Fibroblast of lung (primary cell): ENCODE results near the gene N4BP3. TPM values are rescaled to one million over a fixed set of nuclear protein-coding genes. Genes with fewer than 3 reads are reported as not detected.

Experiments
- DNase-seq, 2 donors: peaks; one replicate each; pipeline versions ENCODE4 v3.0.0 to v3.0.0-alpha.2; 2010; ENCODE audit warnings: low read depth in 2 of 2
- H2AFZ ChIP-seq: 2 replicates; pipeline ENCODE4 v1.5.1; 2012; ENCODE audit warnings: low read length, control low read depth, inconsistent platforms
- H3K27ac ChIP-seq: 2 replicates; pipeline ENCODE4 v1.5.1; 2011; ENCODE audit warnings: low read length, control low read depth; ENCODE audit not compliant: insufficient read depth
- H3K27me3 ChIP-seq: 2 replicates; pipeline ENCODE4 v1.5.1; 2011; ENCODE audit warnings: mild to moderate bottlenecking, low read length; ENCODE audit not compliant: control insufficient read depth, insufficient read depth
- H3K36me3 ChIP-seq: 2 replicates; pipeline ENCODE4 v1.5.1; 2011; ENCODE audit warnings: low read length; ENCODE audit not compliant: control insufficient read depth, insufficient read depth
- H3K4me1 ChIP-seq: 2 replicates; pipeline ENCODE4 v1.5.1; 2011; ENCODE audit warnings: low read length; ENCODE audit not compliant: control insufficient read depth, insufficient read depth; ENCODE audit errors: extremely low read depth
- H3K4me2 ChIP-seq: 2 replicates; pipeline ENCODE4 v1.5.1; 2011; ENCODE audit warnings: low read length, control low read depth; ENCODE audit not compliant: insufficient read depth; ENCODE audit errors: extremely low read depth
- H3K4me3 ChIP-seq, 4 experiments: fragments of 200-600 bp in 1 of 4; sonication (generic) in 1 of 4; replicated peaks in 1 of 4; 2 replicates each; pipeline ENCODE4 v1.5.1; 2011 to 2016; ENCODE audit warnings: low read length in 4 of 4, low read depth in 3 of 4, mild to moderate bottlenecking in 3 of 4, control low read depth in 2 of 4, inconsistent platforms in 1 of 4, mixed read lengths in 1 of 4; ENCODE audit not compliant: insufficient read depth in 1 of 4; ENCODE audit errors: control extremely low read depth in 1 of 4
- H3K79me2 ChIP-seq: 2 replicates; pipeline ENCODE4 v1.5.1; 2012; ENCODE audit warnings: mild to moderate bottlenecking, low read length, inconsistent platforms; ENCODE audit not compliant: control insufficient read depth, insufficient read depth
- H3K9ac ChIP-seq: 2 replicates; pipeline ENCODE4 v1.5.1; 2011; ENCODE audit warnings: mild to moderate bottlenecking, low read length, control low read depth; ENCODE audit not compliant: insufficient read depth
- H3K9me3 ChIP-seq: 2 replicates; pipeline ENCODE4 v1.5.1; 2012; ENCODE audit warnings: low read depth, low read length; ENCODE audit not compliant: control insufficient read depth, insufficient read depth
- H4K20me1 ChIP-seq: 2 replicates; pipeline ENCODE4 v1.5.1; 2011; ENCODE audit warnings: low read length; ENCODE audit not compliant: control insufficient read depth, insufficient read depth; ENCODE audit errors: extremely low read depth
- EZH2 ChIP-seq: IDR thresholded peaks from 2 replicates; pipeline ENCODE4 v1.5.1; 2012; ENCODE audit warnings: low read length, control low read depth, mild to moderate bottlenecking; ENCODE audit errors: missing control alignments
- polyA plus RNA-seq, 2 donors: library from polyadenylated mRNA; depleted of rRNA in 1 of 2; stranded (reverse) in 1 of 2; unstranded in 1 of 2; fragments of >200 nt; gene quantifications; 2 replicates each; pipeline ENCODE4 v1.2.1, GENCODE V29; 2011 to 2012; ENCODE audit warnings: missing spikeins in 1 of 2
- total RNA-seq: library from RNA; depleted of rRNA; stranded (reverse); fragments of >200 nt; gene quantifications from 2 replicates; pipeline ENCODE4 v1.2.1, GENCODE V29; 2014
- TF ChIP-seq, protein P1 (sequence below), 2 donors: IDR thresholded peaks in 1 of 2; conservative IDR thresholded peaks in 1 of 2; 1 replicate in 1 of 2; 2 replicates in 1 of 2; pipeline ENCODE4 v1.5.1; 2011 to 2012; ENCODE audit warnings: low read length in 2 of 2, control low read depth in 1 of 2, inconsistent platforms in 1 of 2, low read depth in 1 of 2, mild to moderate bottlenecking in 1 of 2

Gene N4BP3
- total and polyA plus RNA-seq, 2 donors (not counting 1 experiment from before 2014, with no cell fraction given) = 0.19 to 0.83 TPM

DNA sequence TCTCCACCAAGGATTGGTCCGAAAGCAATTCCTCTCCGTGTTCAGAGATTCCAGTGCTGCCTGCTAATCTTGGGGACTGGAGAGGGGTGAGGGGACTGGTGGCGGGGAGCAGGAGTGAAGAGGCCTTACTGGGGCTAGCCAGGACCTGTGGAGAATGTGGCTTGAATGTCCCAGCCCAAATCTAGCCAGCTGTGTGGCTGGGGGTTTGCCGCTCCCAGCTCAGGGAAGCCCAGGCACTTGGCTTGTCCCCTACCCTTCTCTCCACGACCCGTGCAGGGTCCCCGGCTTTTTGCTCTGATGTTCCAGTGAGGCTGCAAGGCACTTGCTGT lies 2.4 kb downstream of the N4BP3 start:
- TF ChIP-seq, protein P1, sequence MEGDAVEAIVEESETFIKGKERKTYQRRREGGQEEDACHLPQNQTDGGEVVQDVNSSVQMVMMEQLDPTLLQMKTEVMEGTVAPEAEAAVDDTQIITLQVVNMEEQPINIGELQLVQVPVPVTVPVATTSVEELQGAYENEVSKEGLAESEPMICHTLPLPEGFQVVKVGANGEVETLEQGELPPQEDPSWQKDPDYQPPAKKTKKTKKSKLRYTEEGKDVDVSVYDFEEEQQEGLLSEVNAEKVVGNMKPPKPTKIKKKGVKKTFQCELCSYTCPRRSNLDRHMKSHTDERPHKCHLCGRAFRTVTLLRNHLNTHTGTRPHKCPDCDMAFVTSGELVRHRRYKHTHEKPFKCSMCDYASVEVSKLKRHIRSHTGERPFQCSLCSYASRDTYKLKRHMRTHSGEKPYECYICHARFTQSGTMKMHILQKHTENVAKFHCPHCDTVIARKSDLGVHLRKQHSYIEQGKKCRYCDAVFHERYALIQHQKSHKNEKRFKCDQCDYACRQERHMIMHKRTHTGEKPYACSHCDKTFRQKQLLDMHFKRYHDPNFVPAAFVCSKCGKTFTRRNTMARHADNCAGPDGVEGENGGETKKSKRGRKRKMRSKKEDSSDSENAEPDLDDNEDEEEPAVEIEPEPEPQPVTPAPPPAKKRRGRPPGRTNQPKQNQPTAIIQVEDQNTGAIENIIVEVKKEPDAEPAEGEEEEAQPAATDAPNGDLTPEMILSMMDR (conservative IDR thresholded peaks at IDR 0.05 in 1 of 2, IDR thresholded peaks at IDR 0.05 in 1 of 2; ENCODE audit: low read depth in 1 of 2, low read length in 2 of 2) = no peak
- TF ChIP-seq EZH2 = no peak
- Histone ChIP-seq H3K4me3 (no peak overlapping the region), H3K4me2 (no peak overlapping the region), H3K27me3 (peaks cover 37% of the 10 kb centered on the region), H3K4me1 (no peaks in the 10 kb centered on the region), H3K27ac (no peak overlapping the region), H3K9me3 (no peaks in the 10 kb centered on the region), H3K9ac (no peak overlapping the region), H3K79me2 (no peaks in the 10 kb centered on the region), H4K20me1 (no peaks in the 10 kb centered on the region), H2AFZ (no peak overlapping the region), H3K36me3 (no peaks in the 10 kb centered on the region)
- DNase-seq = no peak

DNA sequence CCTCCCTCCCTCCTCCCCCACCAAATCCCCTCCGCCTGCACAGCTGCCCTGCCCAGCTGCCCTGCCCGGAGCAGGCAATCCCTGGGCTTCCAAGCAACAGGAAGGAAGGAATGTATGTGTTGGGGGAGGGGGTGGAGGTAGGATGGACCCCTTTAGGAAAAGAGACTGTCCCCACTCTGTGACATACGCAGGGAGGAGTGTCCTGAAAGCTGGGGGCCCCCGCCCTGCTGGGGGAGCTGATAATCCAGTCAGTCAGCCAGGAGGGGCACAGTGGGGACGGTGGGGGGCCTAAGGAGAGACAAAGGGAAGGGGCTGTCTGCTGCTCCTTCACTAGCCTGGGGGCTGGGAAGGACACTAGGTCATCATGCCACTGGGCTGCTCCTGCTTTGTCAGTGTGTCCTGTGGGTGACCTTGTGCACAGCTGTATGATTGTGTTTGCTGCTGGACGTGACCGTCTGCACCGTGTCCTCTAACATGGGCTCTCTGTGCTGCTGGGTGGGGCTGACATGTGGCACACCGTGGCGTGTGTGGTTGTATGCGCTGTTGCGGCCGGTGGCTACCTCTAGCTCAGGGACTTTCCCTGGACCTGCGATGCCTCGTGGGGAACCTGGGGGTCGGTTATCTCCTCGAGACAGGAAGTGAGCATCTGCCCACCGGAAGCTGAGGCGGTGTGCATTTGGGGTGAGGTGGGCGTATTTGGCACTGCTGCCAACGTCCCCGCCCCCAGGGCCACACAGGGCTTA lies 3.0 kb downstream of the N4BP3 start:
- Histone ChIP-seq H3K27ac (no peak overlapping the region), H4K20me1 (no peaks in the 10 kb centered on the region), H3K9ac (no peak overlapping the region), H3K79me2 (no peaks in the 10 kb centered on the region), H2AFZ (no peak overlapping the region), H3K4me1 (no peaks in the 10 kb centered on the region), H3K9me3 (no peaks in the 10 kb centered on the region), H3K4me2 (no peak overlapping the region), H3K36me3 (no peaks in the 10 kb centered on the region), H3K4me3 (no peak overlapping the region), H3K27me3 (peaks cover 38% of the 10 kb centered on the region)
- no peak for DNase-seq
- TF ChIP-seq, protein P1 (conservative IDR thresholded peaks at IDR 0.05 in 1 of 2, IDR thresholded peaks at IDR 0.05 in 1 of 2; ENCODE audit: low read depth in 1 of 2, low read length in 2 of 2) = no peak

DNA sequence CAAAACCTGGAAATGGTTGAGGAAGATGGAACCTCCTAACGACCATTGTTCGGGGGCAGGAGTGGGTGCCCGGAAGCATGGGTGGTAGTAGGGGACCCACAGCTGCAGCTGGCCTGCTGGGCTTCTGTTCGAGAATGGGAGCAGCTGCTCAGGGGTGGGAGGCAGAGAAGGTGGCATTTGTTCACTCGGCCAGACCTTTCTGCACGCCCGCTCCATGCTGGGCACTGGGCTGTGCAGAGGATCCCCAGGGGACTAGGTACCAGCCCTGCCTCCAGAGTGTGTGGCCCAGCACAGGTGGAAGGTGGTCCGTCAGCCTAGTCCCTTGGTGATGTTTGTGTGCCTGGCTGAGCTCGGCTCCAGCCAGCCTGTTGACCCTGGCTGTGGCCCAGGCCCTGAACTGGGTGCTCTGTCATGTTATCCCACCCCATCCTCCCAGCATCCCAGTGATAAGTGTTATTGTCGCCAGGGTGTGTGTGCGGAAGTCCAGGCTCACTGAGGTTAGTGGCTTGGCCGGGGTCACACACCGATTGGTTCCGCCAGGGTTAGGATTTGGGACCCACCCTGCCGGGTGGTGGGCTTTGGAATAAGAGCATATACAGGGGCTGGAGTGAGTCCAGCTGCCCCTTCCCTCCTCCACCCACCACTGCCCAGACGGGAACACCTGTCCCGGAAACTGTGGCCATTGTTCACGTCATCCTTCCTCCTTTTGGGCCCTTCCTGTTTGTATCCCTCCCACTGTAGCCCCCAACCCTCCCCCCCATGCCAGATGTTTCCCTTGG lies 4.8 kb downstream of the N4BP3 start:
- no peak overlapping the region for H3K9ac ChIP-seq
- peaks cover 42% of the 10 kb centered on the region for H3K27me3 ChIP-seq
- H3K4me3 ChIP-seq = no peak overlapping the region
- H3K4me2 ChIP-seq = no peak overlapping the region
- no peak overlapping the region for H2AFZ ChIP-seq
- no peak for DNase-seq
- H3K9me3 ChIP-seq = no peaks in the 10 kb centered on the region
- H3K27ac ChIP-seq = no peak overlapping the region
- no peaks in the 10 kb centered on the region for H3K79me2 ChIP-seq
- no peaks in the 10 kb centered on the region for H3K4me1 ChIP-seq
- H4K20me1 ChIP-seq = no peaks in the 10 kb centered on the region
- no peak for TF ChIP-seq EZH2
- TF ChIP-seq, protein P1 (conservative IDR thresholded peaks at IDR 0.05 in 1 of 2, IDR thresholded peaks at IDR 0.05 in 1 of 2; ENCODE audit: low read depth in 1 of 2, low read length in 2 of 2) = no peak
- H3K36me3 ChIP-seq = no peaks in the 10 kb centered on the region
